Central memory CD8-positive, alpha-beta T cell (primary cell): ENCODE data around the gene MYO3B.
"Not testable (repeated sequence)": the region's sequence is repeated elsewhere in the genome, so short reads cannot be mapped to it uniquely, and the experiment has no call there.

ENCODE experiments used
- ATAC-seq: fragments of 150-1000 bp; cut with Tn5 transposase; replicated peaks from 2 replicates; pipeline ENCODE4 v1.10.0; 2022; ENCODE audit warnings: mild to moderate bottlenecking, moderate FRiP score, moderate number of reproducible peaks; ENCODE audit not compliant: poor library complexity, severe bottlenecking; ENCODE audit errors: extremely low read depth
- DNase-seq, 2 donors: peaks; one replicate each; pipeline ENCODE4 v3.0.0; 2021; ENCODE audit warnings: low spot score in 2 of 2
- H3K27ac Mint-ChIP-seq: one replicate; pipeline ENCODE4 v1.8.0; 2022; ENCODE audit warnings: low read depth, mild to moderate bottlenecking, moderate library complexity, mixed read lengths
- H3K27me3 Mint-ChIP-seq: one replicate; pipeline ENCODE4 v1.8.0; 2022; ENCODE audit warnings: mixed read lengths
- H3K36me3 Mint-ChIP-seq: one replicate; pipeline ENCODE4 v1.8.0; 2022; ENCODE audit warnings: mild to moderate bottlenecking, moderate library complexity, mixed read lengths; ENCODE audit not compliant: insufficient read depth
- H3K4me1 Mint-ChIP-seq: one replicate; pipeline ENCODE4 v1.8.0; 2022; ENCODE audit warnings: mixed read lengths
- H3K4me3 Mint-ChIP-seq: one replicate; pipeline ENCODE4 v1.8.0; 2022; ENCODE audit warnings: mild to moderate bottlenecking, moderate library complexity, mixed read lengths
- H3K9me3 Mint-ChIP-seq: one replicate; pipeline ENCODE4 v1.8.0; 2022; ENCODE audit warnings: mixed read lengths

MYO3B gene

DNA sequence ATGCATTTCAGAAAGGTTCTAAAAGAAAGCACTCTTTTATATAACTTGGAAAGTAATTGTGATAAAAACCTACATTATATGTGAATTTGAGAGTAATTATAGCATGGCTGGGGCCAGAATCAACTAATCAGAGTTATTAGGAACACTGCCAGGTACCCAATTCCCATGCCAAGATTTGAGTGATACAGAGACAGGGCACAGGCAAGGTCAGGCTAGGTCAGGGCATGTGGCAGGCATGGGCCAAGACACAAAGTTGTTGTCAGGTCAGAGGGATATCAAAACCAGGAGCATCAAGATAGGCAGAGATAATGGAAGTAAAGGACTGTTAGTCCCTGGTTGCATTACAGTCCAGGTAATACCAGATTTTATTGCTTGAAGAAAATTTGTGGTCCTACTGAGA, 87.4 kb downstream of the MYO3B start:
- DNase-seq: no peak
- H3K27ac Mint-ChIP-seq: no peak overlapping the region
- no peak overlapping the region for H3K4me3 Mint-ChIP-seq
- peaks cover 3% of the 10 kb centered on the region for H3K9me3 Mint-ChIP-seq
- no peak for ATAC-seq
- H3K27me3 Mint-ChIP-seq: no peaks in the 10 kb centered on the region
- no peaks in the 10 kb centered on the region for H3K4me1 Mint-ChIP-seq
- H3K36me3 Mint-ChIP-seq: peaks cover 2% of the 10 kb centered on the region

DNA sequence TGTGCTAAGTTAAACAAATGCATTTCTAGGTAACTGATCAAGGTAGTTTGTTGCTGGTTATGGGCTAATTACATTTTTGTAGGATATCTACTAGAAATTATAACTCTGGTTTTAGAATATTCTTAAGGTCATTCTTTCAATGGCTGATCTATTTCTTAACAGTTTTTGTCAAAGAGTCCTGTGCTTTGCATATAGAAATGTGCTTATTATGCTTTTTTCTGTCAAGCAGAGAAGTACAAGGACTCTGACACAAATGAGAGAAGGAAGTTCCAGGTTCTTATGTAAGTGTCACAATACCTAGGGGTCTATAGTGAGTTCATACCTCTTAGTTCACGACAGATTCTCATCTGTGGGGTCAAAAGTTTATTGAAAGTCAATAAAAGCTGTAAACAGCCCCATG, 88.4 kb downstream of the MYO3B start:
- DNase-seq: no peak
- H3K27me3 Mint-ChIP-seq: no peaks in the 10 kb centered on the region

DNA sequence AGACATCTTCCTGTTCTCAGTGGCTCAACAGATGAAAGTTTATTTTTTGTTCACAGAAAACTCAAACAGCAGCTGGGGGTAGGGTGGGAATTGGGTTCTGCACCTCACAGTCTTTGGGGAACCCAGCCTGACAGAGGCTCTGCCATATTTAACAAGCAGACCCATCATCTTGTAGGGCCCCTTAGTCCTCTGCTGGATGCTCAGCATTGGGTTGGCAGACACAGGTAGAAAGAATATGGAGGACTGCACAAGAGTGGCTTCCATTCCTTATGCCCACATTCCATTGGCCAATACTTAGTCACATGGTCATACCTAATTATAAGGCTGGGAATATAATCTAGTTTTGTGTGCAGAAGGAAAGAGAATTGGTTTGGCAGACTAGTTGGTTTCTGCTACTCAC, 89.1 kb downstream of the MYO3B start:
- Mint-ChIP-seq H3K36me3 (peaks cover 2% of the 10 kb centered on the region), H3K4me1 (no peaks in the 10 kb centered on the region), H3K27ac (no peak overlapping the region), H3K9me3 (no peaks in the 10 kb centered on the region), H3K4me3 (no peak overlapping the region), H3K27me3 (no peaks in the 10 kb centered on the region)
- no peak for DNase-seq
- ATAC-seq: no peak

More for the DNA sequence above, 88.4 kb downstream of the MYO3B start:
- Mint-ChIP-seq H3K4me1 (no peaks in the 10 kb centered on the region), H3K4me3 (no peak overlapping the region), H3K27ac (no peak overlapping the region), H3K9me3 (no peaks in the 10 kb centered on the region), H3K36me3 (peaks cover 2% of the 10 kb centered on the region)
- no peak for ATAC-seq

DNA sequence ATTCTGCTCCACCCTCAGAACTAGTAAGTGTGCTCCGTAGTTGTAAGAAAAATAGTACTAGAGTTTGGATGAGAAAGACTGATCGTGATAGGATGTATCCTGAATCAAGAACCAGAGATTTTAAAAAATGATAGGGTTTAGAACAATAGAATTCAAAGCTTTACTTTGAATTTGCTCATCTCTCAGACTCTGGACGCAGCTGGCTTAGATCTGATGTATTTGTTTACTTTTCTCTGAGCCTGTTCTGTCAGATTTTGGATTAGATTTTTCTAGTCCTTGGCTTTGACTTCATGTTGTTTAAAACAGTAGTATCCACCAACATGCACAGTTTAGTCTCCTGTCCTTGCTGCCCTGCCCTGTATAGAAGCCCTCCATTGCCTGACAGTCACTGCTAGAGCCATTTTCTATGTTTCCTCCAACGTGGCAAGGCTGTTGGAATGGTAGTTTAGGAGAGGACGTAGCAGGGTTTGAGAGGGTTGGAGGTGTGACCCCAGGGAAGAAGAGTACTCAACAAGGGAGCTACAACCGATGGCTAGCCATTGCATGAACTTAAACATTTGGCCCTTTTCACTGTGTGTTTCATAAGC, 92.4 kb downstream of the MYO3B start:
- Mint-ChIP-seq H3K4me1 (no peaks in the 10 kb centered on the region), H3K4me3 (no peak overlapping the region), H3K27ac (no peak overlapping the region), H3K36me3 (peaks cover under 1% of the 10 kb centered on the region), H3K9me3 (no peaks in the 10 kb centered on the region), H3K27me3 (peaks cover 23% of the 10 kb centered on the region)
- no peak for ATAC-seq
- DNase-seq: no peak

DNA sequence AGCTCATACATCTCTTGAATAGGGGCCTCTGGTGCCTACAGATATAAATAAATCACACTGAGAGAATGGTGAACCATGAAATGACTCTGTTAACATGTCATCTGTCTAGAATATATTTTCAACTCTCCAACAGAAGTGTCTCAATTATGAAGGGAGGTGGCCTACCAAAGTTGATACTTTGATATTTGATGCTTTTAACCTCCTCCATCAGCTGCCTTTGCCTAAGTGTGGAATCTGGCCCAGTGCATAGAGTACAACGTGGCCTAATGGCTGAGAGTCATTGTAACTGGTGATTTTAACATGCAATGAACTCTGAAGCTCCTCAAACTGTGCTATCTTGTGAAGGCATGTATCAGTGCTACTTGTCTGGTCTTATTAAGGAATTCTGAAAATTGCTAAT, 93.4 kb downstream of the MYO3B start:
- Mint-ChIP-seq H3K27me3 (peaks cover 23% of the 10 kb centered on the region), H3K27ac (no peak overlapping the region), H3K4me1 (no peaks in the 10 kb centered on the region), H3K4me3 (no peak overlapping the region), H3K36me3 (no peaks in the 10 kb centered on the region), H3K9me3 (no peaks in the 10 kb centered on the region)
- ATAC-seq: no peak
- no peak for DNase-seq

DNA sequence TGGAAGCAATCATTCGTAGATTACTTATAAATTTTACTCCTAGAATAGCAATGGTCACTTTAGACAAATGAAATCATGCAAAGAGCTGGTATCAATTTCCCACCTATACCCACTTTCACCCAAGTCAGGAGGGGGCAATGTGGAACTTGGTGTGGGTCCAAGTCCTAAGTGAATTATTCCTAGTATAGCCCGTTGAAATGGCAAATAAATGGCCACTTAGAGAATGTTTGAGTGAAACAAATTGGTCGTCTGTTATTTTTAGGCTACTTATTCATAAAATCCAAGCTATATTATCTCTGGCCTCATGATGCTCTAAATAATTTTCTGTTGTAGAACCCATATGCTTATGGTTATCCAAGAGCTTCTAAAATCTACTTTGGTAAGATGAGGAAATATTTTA, 98.1 kb downstream of the MYO3B start:
- no peaks in the 10 kb centered on the region for H3K4me1 Mint-ChIP-seq
- H3K36me3 Mint-ChIP-seq: no peaks in the 10 kb centered on the region
- ATAC-seq: no peak
- H3K9me3 Mint-ChIP-seq: no peaks in the 10 kb centered on the region
- no peak overlapping the region for H3K27ac Mint-ChIP-seq
- no peak overlapping the region for H3K4me3 Mint-ChIP-seq
- no peak for DNase-seq
- H3K27me3 Mint-ChIP-seq: peaks cover 33% of the 10 kb centered on the region

DNA sequence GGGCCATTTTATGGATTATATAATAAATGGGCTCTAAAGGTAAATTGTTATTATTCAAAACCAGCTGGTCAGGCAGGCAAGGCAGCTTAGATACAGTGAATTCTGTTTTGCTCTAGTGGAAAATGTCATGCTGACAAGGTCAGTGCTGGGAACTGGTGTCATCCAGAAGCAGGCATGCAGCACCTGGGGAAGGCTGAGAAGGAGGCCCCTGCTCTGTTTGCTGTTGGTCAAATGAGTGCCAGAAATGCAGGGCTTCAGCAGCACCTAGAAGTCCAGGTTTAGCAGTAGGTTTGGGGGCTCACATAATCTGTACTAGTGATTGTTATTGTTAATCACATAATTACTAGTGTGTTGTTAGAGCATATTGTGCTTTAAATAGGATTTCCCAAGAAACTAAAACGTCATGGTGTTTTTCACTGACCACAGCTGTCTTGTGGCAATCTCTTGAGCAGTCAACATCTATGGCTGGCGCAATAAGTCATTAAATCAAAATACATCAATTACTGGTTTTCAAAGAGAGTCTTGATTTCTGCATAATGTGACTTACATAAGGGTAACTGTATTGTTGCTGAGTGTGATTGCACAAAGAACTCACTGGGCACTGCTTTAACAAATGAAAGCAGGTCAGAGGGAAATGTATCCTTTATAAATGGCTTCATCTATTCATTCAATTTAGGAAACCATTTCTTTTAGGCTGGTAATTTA, 99.1 kb downstream of the MYO3B start:
- Mint-ChIP-seq H3K27me3 (peaks cover 43% of the 10 kb centered on the region), H3K4me1 (no peaks in the 10 kb centered on the region), H3K36me3 (no peaks in the 10 kb centered on the region), H3K9me3 (no peaks in the 10 kb centered on the region), H3K27ac (no peak overlapping the region), H3K4me3 (no peak overlapping the region)
- DNase-seq: no peak
- ATAC-seq: no peak

DNA sequence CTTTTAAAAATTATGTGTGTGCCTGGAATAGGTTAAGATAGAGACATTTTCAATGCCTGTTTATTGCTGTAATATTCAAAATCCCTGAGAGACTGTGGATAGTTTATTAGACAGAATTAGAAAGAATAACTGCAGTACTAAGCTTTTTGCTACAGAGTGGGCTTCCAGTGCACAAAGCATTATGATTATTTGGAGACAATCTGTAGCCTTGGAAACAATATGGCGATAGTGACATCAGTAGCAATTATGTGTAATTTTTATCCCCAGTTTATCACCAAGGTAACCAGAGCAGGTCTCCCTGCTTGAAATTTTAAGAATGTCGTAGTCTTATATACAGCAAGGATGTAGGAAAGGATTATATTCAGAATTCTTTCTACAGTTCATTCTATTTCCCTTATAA, 100.0 kb downstream of the MYO3B start:
- H3K27ac Mint-ChIP-seq: no peak overlapping the region
- no peaks in the 10 kb centered on the region for H3K9me3 Mint-ChIP-seq
- no peak overlapping the region for H3K4me3 Mint-ChIP-seq
- ATAC-seq: no peak
- DNase-seq: no peak
- no peaks in the 10 kb centered on the region for H3K36me3 Mint-ChIP-seq
- H3K27me3 Mint-ChIP-seq: peaks cover 43% of the 10 kb centered on the region
- H3K4me1 Mint-ChIP-seq: no peaks in the 10 kb centered on the region

DNA sequence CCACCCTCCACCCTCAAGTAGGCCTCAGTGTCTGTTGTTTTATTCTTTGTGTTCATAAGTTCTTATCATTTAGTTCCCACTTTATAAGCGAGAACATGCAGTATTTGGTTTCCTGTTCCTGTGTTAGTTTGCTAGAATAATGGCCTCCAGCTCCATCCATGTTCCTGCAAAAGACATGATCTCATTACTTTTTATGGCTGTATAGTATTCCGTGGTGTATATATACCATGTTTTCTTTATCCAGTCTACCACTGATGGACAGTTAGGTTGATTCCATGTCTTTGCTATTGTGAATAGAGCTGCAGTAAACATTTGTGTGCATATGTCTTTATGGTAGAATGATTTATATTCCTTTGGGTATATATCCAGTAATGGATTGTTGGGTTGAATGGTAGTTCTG, 101.7 kb downstream of the MYO3B start:
- not testable (repeated sequence) for H3K9me3 Mint-ChIP-seq, DNase-seq, H3K36me3 Mint-ChIP-seq, H3K27ac Mint-ChIP-seq, H3K4me3 Mint-ChIP-seq, H3K4me1 Mint-ChIP-seq, ATAC-seq
- peaks cover 43% of the 10 kb centered on the region for H3K27me3 Mint-ChIP-seq

DNA sequence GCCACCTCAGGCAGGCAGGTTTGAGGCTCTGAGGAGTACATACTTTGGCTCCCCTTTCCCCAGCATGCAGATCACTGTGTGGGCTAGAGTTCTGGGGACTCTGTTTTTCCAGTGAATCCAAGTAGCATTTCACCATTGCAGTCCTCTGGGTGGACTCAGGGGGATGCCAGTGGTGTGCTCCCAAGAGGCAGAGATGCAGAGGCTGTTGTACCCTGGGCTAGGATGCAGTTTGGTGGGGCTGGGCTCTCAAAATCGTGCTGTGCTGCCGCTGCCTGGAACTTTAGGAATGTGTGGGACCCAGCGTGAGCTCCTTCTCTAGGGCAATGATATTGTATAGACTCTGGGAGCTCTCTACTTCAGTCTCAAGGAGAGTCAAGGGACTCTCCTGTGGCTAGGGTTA, 104.9 kb downstream of the MYO3B start:
- DNase-seq (no peak), ATAC-seq (no peak)
- H3K9me3 Mint-ChIP-seq: no peaks in the 10 kb centered on the region
- H3K27ac Mint-ChIP-seq: no peak overlapping the region
- no peaks in the 10 kb centered on the region for H3K4me1 Mint-ChIP-seq
- no peaks in the 10 kb centered on the region for H3K36me3 Mint-ChIP-seq
- no peak overlapping the region for H3K4me3 Mint-ChIP-seq
- H3K27me3 Mint-ChIP-seq: peaks cover 57% of the 10 kb centered on the region

DNA sequence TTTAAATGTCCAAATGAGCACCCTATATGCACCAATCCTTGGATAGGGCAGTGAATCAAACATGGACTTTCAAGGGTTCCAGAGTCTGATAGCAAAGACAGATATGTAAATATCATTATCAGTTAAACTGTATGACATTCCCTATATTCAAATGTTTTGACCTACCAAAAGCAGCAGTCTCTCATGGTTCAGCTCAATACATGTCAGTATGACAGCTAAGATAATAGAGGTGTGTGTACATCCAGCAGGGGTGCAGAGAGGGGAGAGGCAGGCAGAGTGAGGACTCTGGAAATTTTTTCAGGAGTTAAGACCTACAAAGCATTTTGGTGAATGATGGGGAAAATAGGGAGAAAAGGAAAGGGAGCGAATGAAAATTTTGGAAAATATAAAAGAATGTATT, 106.3 kb downstream of the MYO3B start:
- H3K36me3 Mint-ChIP-seq: no peaks in the 10 kb centered on the region
- H3K4me1 Mint-ChIP-seq: no peaks in the 10 kb centered on the region
- ATAC-seq: no peak
- no peaks in the 10 kb centered on the region for H3K9me3 Mint-ChIP-seq
- H3K4me3 Mint-ChIP-seq: no peak overlapping the region
- H3K27me3 Mint-ChIP-seq: peaks cover 69% of the 10 kb centered on the region
- no peak for DNase-seq
- H3K27ac Mint-ChIP-seq: no peak overlapping the region

DNA sequence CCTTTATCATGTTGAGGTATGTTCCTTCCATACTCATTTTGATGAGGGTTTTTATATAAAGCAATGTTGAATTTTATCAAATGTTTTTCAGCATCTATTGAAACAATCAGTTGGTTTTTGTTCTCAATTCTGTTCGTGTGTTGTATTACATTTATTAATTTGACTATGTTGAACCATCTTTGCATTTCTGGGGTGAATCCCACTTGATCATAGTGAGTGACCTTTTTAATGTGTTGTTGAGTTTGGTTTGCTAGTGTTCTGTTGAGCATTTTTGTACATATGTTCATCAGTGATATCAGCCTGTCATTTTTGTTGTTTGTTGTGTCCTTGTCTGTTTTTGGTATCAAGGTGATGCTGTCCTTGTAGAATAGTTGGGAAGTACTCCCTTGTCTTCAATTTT, 110.9 kb downstream of the MYO3B start:
- Mint-ChIP-seq H3K9me3 (peaks cover 9% of the 10 kb centered on the region), H3K27me3 (peaks cover 80% of the 10 kb centered on the region), H3K27ac (no peak overlapping the region), H3K36me3 (no peaks in the 10 kb centered on the region), H3K4me3 (no peak overlapping the region), H3K4me1 (no peaks in the 10 kb centered on the region)
- ATAC-seq (no peak), DNase-seq (no peak)

DNA sequence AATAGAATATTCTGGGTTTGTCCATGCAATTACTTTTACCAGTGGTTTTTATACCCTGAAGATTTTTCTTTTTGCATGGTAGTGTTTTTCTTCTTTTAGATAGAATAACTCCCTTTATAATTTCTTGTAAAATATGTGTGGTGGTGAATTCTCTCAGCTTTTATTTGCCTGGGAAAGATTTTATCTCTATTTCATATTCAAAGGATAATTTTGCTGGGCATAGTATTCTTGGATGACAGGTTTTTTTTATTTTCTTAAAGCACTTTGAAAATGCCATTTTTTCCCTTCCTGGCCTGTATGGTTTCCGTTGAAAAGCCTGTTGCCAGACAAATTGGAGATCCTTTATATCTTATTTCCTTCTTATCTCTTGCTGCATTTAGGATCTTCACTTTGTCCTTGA, 113.5 kb downstream of the MYO3B start:
- ATAC-seq: no peak

More for the DNA sequence above, 113.5 kb downstream of the MYO3B start:
- Mint-ChIP-seq H3K27ac (no peak overlapping the region), H3K4me3 (no peak overlapping the region), H3K4me1 (no peaks in the 10 kb centered on the region), H3K27me3 (peaks cover 91% of the 10 kb centered on the region), H3K9me3 (peaks cover 9% of the 10 kb centered on the region), H3K36me3 (no peaks in the 10 kb centered on the region)
- DNase-seq: no peak
